ENCODE measurements around the gene MYO15A.

MYO15A gene

GRCh38 chr17:18224387-18225120 is 116.0 kb downstream of the MYO15A start:
- no peak for TF ChIP-seq ZNF677 (tag by site-specific recombination; IDR thresholded peaks at IDR 0.05)
- TF ChIP-seq ZNF169 (tag by site-specific recombination; IDR thresholded peaks at IDR 0.05) = no peak
- no peak for TF ChIP-seq OSR2 (tag by site-specific recombination; IDR thresholded peaks at IDR 0.05)
- TF ChIP-seq ZNF529 (tag by site-specific recombination; IDR thresholded peaks at IDR 0.05; ENCODE audit: insufficient replicate concordance) = no peak
- no peak for TF ChIP-seq ZNF580 (tag by site-specific recombination; IDR thresholded peaks at IDR 0.05)
- TF ChIP-seq GLIS1 (tag by site-specific recombination; IDR thresholded peaks at IDR 0.05) = peak; percentile 32; the same call in 1 of the 2 replicates
- TF ChIP-seq SP2 (tag by site-specific recombination; IDR thresholded peaks at IDR 0.05) = peak; percentile 35
- TF ChIP-seq ZNF280D (tag by site-specific recombination; IDR thresholded peaks at IDR 0.05) = no peak
- TF ChIP-seq KLF9 (tag by site-specific recombination; IDR thresholded peaks at IDR 0.05; ENCODE audit: low read depth) = no peak; the same call in 1 of the 2 replicates
- peak; percentile 57 for TF ChIP-seq ZBTB48 (tag by site-specific recombination; IDR thresholded peaks at IDR 0.05)
- TF ChIP-seq ZNF335 (tag by site-specific recombination; conservative IDR thresholded peaks at IDR 0.05) = 0 out of 2 replicates have a peak, but pooled peaks have one; percentile 37
- no peak for TF ChIP-seq ZNF843 (tag by site-specific recombination; IDR thresholded peaks at IDR 0.05)
- TF ChIP-seq ZSCAN30 (tag by site-specific recombination; IDR thresholded peaks at IDR 0.05) = no peak
- TF ChIP-seq KLF1 (tag by site-specific recombination; IDR thresholded peaks at IDR 0.05) = no peak
- TF ChIP-seq ZNF610 (tag by site-specific recombination; IDR thresholded peaks at IDR 0.05; ENCODE audit: borderline replicate concordance) = no peak
- no peak for TF ChIP-seq ZBTB26 (tag by site-specific recombination; optimal IDR thresholded peaks at IDR 0.05)
- TF ChIP-seq ZNF132 (tag by site-specific recombination; IDR thresholded peaks at IDR 0.05; ENCODE audit: borderline replicate concordance) = no peak
- TF ChIP-seq ZFHX2 (tag by site-specific recombination; conservative IDR thresholded peaks at IDR 0.05) = peak; percentile 69
- TF ChIP-seq MYNN (tag by site-specific recombination; IDR thresholded peaks at IDR 0.05; ENCODE audit: borderline replicate concordance) = no peak
- peak; percentile 99 for TF ChIP-seq ZNF341 (tag by site-specific recombination; IDR thresholded peaks at IDR 0.05; ENCODE audit: low read depth)
- TF ChIP-seq ZFP3 (tag by site-specific recombination; IDR thresholded peaks at IDR 0.05; ENCODE audit: low read depth) = peak; percentile 92
- TF ChIP-seq MEIS1 (CRISPR knock-in tag; IDR thresholded peaks at IDR 0.05; ENCODE audit: borderline replicate concordance) = no peak
- TF ChIP-seq ZNF26 (tag by site-specific recombination; IDR thresholded peaks at IDR 0.05) = no peak
- peak; percentile 68 for TF ChIP-seq GLIS2 (tag by site-specific recombination; IDR thresholded peaks at IDR 0.05)
- H3K4me3 ChIP-seq (ENCODE audit: low read depth, low read length) = peak overlapping the region; percentile 37
- H3K36me3 ChIP-seq (ENCODE audit: control insufficient read depth in 2 of 2, insufficient read depth in 1 of 2, low read length in 2 of 2) = peaks cover 0 to 3% of the 10 kb centered on the region in 2 experiments; a peak in 1 of 3 replicates
- POLR2A ChIA-PET = interaction anchor here (1.3 kb wide), 1 partner anchor 136 kb away, joined by 3 read pairs; no protein-coding TSS in a partner anchor
- CTCF ChIA-PET = interaction anchor here (0.6 to 1.9 kb wide), 5 partner anchors 9 to 675 kb away, joined by 3 to 7 read pairs (median 3); no protein-coding TSS in a partner anchor
- peak overlapping the region; percentile 0; the same call in 1 of the 2 replicates for H3K27ac ChIP-seq (ENCODE audit: extremely low read depth, low read depth, low read length)
- H3K4me1 ChIP-seq (ENCODE audit: control insufficient read depth, insufficient read depth, low read length) = peaks cover 4% of the 10 kb centered on the region; the same call in 1 of the 2 replicates
- no peaks in the 10 kb centered on the region for H3K9me3 ChIP-seq (ENCODE audit: control insufficient read depth, insufficient read depth, low read depth, low read length)

Data from HEK293 (cell line).